Mesendoderm (in vitro differentiated cells): ENCODE measurements around the gene MISP.

Experiments used
- DNase-seq: peaks from one replicate; pipeline ENCODE4 v3.0.0; 2013
- H2AK5ac ChIP-seq: 2 replicates; pipeline ENCODE4 v1.6.1; 2013; ENCODE audit warnings: low read length, inconsistent platforms
- H2BK120ac ChIP-seq: 2 replicates; pipeline ENCODE4 v1.6.1; 2013; ENCODE audit warnings: low read depth, mild to moderate bottlenecking, low read length, moderate library complexity, mixed read lengths
- H2BK15ac ChIP-seq: replicated peaks from 2 replicates; pipeline ENCODE4 v1.6.1; 2013; ENCODE audit warnings: low read depth, mild to moderate bottlenecking, moderate library complexity
- H2BK5ac ChIP-seq: 2 replicates; pipeline ENCODE4 v1.6.1; 2013; ENCODE audit warnings: low read length, inconsistent platforms
- H3K18ac ChIP-seq: 2 replicates; pipeline ENCODE4 v1.6.1; 2013; ENCODE audit warnings: mild to moderate bottlenecking, low read length, mixed read lengths
- H3K23ac ChIP-seq: one replicate; pipeline ENCODE4 v1.6.1; 2013; ENCODE audit warnings: low read length
- H3K27ac ChIP-seq: 2 replicates; pipeline ENCODE4 v1.5.1; 2013; ENCODE audit warnings: low read depth, mild to moderate bottlenecking, inconsistent platforms, low read length, moderate library complexity
- H3K27me3 ChIP-seq: 2 replicates; pipeline ENCODE4 v1.6.1; 2013; ENCODE audit warnings: low read length, control low read depth, mild to moderate bottlenecking, inconsistent platforms; ENCODE audit not compliant: insufficient read depth, poor library complexity
- H3K36me3 ChIP-seq: 2 replicates; pipeline ENCODE4 v1.6.1; 2013; ENCODE audit warnings: low read length, inconsistent platforms; ENCODE audit not compliant: control insufficient read depth, insufficient read depth
- H3K4ac ChIP-seq: one replicate; pipeline ENCODE4 v1.6.1; 2013; ENCODE audit warnings: low read depth, mild to moderate bottlenecking, low read length, moderate library complexity
- H3K4me1 ChIP-seq: 2 replicates; pipeline ENCODE4 v1.6.1; 2013; ENCODE audit warnings: low read depth, low read length, inconsistent platforms; ENCODE audit not compliant: control insufficient read depth
- H3K4me2 ChIP-seq: 2 replicates; pipeline ENCODE4 v1.6.1; 2013; ENCODE audit warnings: low read length
- H3K4me3 ChIP-seq: 2 replicates; pipeline ENCODE4 v1.5.1; 2013; ENCODE audit warnings: mild to moderate bottlenecking, low read length
- H3K56ac ChIP-seq: one replicate; pipeline ENCODE4 v1.6.1; 2013; ENCODE audit warnings: low read length
- H3K79me1 ChIP-seq: 2 replicates; pipeline ENCODE4 v1.6.1; 2013; ENCODE audit warnings: low read length, inconsistent platforms
- H3K79me2 ChIP-seq: 2 replicates; pipeline ENCODE4 v1.6.1; 2013; ENCODE audit warnings: mild to moderate bottlenecking, low read length; ENCODE audit not compliant: control insufficient read depth, insufficient read depth
- H3K9ac ChIP-seq: 2 replicates; pipeline ENCODE4 v1.6.1; 2013; ENCODE audit warnings: low read length, inconsistent platforms
- H4K5ac ChIP-seq: one replicate; pipeline ENCODE4 v1.6.1; 2013; ENCODE audit warnings: low read length
- H4K8ac ChIP-seq: one replicate; pipeline ENCODE4 v1.6.1; 2013; ENCODE audit warnings: low read depth, mild to moderate bottlenecking, control low read depth, low read length, moderate library complexity
- WGBS: extraction: QIAGEN DNeasy Blood & Tissue Kit; methylation state at CpG from one replicate; pipeline ENCODE4 v1.1.7; 2013; ENCODE audit warnings: low lambda C conversion rate, missing lambda C conversion rate; ENCODE audit not compliant: insufficient coverage; ENCODE audit errors: extremely low coverage; 5-methylcytosine and 5-hydroxymethylcytosine counted together

The MISP gene

DNA sequence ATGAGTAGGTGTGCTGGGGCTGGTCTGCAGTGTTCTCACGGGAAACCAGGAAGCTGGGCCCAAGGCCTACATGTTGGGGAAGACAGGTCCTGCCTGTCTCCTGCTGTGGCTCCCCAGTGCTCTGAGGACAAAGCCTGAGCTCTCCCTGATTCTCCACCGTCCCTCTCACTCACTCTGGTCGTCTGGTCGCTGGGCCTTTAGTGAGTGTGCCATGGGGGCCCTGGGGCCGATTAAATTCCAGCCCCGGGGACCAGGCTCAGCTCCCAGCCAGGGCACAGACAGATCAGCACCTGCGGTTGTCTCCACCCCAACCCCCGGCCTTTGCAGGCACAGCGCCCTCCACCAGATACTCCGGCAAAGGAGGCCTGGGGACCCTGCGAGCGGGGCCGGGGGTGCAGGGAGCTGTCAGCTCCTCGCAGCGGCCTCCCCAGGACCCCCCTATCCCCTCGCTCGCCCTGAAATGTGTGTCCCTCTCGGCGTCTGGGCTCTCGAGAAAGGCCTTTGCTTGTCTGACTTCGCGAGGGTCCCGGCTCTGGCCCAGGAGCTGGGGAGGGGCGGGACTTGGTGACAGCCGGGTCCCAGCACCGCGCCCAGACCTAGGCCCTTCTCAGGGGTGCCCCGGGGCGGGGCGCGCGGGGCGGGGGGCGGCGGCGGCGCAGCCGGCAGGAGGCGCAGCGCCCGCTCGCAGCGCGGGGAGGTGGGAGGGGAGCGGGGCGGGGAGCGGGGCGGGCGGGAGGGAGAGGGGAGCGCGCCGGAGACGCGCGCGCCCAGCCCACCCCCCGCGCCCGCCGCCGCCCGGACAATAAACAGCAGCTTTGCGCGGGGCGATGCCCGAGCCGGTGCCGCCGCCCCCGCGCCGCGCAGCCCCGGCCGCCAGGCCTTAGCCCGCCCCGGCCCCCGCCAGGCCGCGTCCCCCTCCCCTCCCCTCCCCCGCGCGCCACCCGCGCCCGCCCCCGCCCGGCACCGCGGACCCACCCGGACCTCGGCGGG lies 42.5 kb upstream of the MISP start, which contains the start of gene PALM:
Gene PALM (plus strand): TSS at position 782 of the 990 bp plus-strand sequence. CDS start 212 bp downstream, outside the sequence.
- Histone ChIP-seq H2BK5ac (no peak within 1 kb of the TSS), H3K23ac (no peak within 1 kb of the TSS), H3K27ac (no peak within 1 kb of the TSS), H3K79me1 (no peaks in the 10 kb centered on the region), H3K9ac (peak within 1 kb of the TSS; percentile 61), H4K8ac (no peak within 1 kb of the TSS), H4K5ac (no peak within 1 kb of the TSS), H3K4me1 (peaks cover 1% of the 10 kb centered on the region), H3K79me2 (no peaks in the 10 kb centered on the region), H3K27me3 (no peaks in the 10 kb centered on the region), H3K4me3 (peak within 1 kb of the TSS; percentile 33), H3K18ac (peak within 1 kb of the TSS; percentile 94), H3K56ac (peak within 1 kb of the TSS; percentile 82), H2BK120ac (no peak within 1 kb of the TSS), H2BK15ac (no peak within 1 kb of the TSS), H3K4ac (peak within 1 kb of the TSS; percentile 56), H3K4me2 (peak within 1 kb of the TSS; percentile 71), H3K36me3 (no peaks in the 10 kb centered on the region), H2AK5ac (no peak within 1 kb of the TSS)
- WGBS, result no CpG with 5 or more reads among the region's 93 CpGs
- peak; percentile 34 for DNase-seq

DNA sequence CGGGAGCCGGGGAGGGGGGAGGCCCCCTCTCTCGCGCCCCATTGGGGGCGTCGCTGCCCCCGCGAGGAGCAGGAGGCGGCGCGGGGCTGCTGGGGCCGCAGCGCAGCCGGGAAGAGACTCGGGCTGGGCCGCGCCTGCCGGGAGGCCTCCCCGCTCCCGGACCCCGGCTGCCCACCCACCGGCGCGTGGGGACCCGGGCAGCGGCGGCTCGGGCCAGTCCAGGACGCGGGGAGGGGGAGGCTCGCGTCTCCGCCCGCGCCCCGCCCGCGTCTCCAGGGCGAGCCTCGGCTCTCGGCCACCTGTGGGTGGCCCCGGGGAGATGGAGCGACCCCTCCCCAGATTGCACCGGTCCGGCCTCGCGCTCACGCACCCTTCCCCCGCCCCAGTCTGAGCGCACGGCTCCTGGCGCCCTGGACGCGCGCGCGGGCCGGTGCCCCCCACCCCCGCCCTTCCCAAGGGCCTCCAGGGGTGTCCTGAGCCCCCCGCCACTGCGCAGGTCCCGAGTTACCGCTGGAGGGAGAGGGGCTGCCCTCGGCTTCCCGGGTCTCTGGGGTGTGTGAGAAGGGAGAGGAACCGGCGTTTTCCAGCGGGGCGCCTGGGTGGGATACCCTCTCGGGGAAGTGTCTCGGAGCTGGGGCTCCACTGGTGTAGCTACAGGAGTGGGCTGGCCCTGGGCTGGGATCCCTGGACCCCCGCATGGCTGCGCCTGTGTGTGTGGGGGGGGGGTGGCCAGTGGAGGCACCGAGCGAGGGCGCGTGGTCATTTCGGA lies 41.5 kb upstream of the MISP start:
- Histone ChIP-seq H4K5ac (no peak overlapping the region), H3K18ac (peak overlapping the region; percentile 94), H2BK120ac (no peak overlapping the region), H3K79me1 (no peaks in the 10 kb centered on the region), H2BK15ac (no peak overlapping the region), H2BK5ac (no peak overlapping the region), H3K4ac (peak overlapping the region; percentile 56), H2AK5ac (no peak overlapping the region), H3K27ac (no peak overlapping the region), H3K27me3 (no peaks in the 10 kb centered on the region), H3K9ac (peak overlapping the region; percentile 61), H4K8ac (no peak overlapping the region), H3K36me3 (no peaks in the 10 kb centered on the region), H3K56ac (peak overlapping the region; percentile 82), H3K23ac (no peak overlapping the region), H3K4me1 (no peaks in the 10 kb centered on the region), H3K4me3 (peak overlapping the region; percentile 33), H3K79me2 (no peaks in the 10 kb centered on the region), H3K4me2 (peak overlapping the region; percentile 71)
- DNase-seq, result no peak
- WGBS, result no CpG with 5 or more reads among the region's 78 CpGs

- no peak overlapping the region for H4K8ac ChIP-seq
- H2BK5ac ChIP-seq, result no peak overlapping the region
- H3K23ac ChIP-seq, result no peak overlapping the region
- WGBS, result no CpG with 5 or more reads among the region's 27 CpGs
- no peak overlapping the region for H3K9ac ChIP-seq
- no peak overlapping the region for H3K4ac ChIP-seq
- no peaks in the 10 kb centered on the region for H3K4me1 ChIP-seq
- H3K4me3 ChIP-seq, result no peak overlapping the region
- H3K36me3 ChIP-seq, result no peaks in the 10 kb centered on the region
- no peak overlapping the region for H2BK120ac ChIP-seq
- no peaks in the 10 kb centered on the region for H3K79me1 ChIP-seq
- no peak for DNase-seq
- no peak overlapping the region for H2AK5ac ChIP-seq
- no peak overlapping the region for H3K27ac ChIP-seq
- H3K56ac ChIP-seq, result peak overlapping the region; percentile 82
- no peak overlapping the region for H3K4me2 ChIP-seq
- H3K79me2 ChIP-seq, result no peaks in the 10 kb centered on the region
- H4K5ac ChIP-seq, result no peak overlapping the region
- H3K27me3 ChIP-seq, result no peaks in the 10 kb centered on the region
- no peak overlapping the region for H3K18ac ChIP-seq
- H2BK15ac ChIP-seq, result no peak overlapping the region
Measured at GRCh38 chr19:709965-710571, 40.8 kb upstream of the MISP start.

DNA sequence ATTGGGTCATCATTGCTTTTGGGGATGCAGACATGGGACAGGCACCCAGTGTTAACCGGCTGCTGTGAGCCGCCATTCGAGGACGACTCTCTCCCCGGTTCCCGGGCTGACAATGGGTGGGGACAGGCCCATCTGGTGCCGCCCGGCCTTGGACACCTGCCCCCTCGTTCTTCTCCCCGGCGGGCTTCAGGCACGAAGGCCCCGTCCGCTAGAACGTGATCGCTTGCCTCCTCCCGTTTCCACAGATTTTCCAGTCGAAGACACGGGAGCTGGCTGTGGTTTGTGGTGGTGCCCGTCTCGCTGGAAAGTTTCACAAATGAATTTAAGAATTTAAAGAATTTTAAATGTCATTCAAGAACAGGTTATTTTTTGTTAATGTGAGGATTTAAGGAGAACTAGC lies 40.1 kb upstream of the MISP start:
- no peaks in the 10 kb centered on the region for H3K36me3 ChIP-seq

DNA sequence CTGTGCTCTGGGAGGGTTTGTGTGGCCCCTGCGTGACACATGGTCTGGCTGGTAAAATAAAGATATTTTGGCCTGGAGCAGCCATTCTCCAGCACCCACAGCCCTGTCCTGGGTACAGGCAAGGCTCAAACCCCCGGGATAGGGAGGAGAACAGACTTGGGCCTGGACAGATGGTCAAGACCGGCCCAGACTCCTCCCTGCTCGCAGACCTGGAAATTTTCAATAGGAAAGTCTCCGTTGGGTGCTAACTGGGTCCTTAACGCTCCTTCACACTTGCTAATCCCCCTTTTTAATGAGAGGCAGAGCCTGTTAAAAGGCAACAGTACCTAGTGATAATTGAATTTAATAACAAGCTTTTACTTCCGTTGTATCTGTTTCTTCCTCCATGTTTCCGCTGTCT lies 39.7 kb upstream of the MISP start:
- H3K4ac ChIP-seq, result no peak overlapping the region
- no peaks in the 10 kb centered on the region for H3K79me1 ChIP-seq
- H2BK120ac ChIP-seq, result no peak overlapping the region
- DNase-seq, result peak; percentile 45
- no peak overlapping the region for H3K18ac ChIP-seq
- no peak overlapping the region for H2AK5ac ChIP-seq
- no peak overlapping the region for H3K27ac ChIP-seq
- no peak overlapping the region for H3K4me2 ChIP-seq
- no peak overlapping the region for H4K8ac ChIP-seq
- no peak overlapping the region for H3K4me3 ChIP-seq
- H2BK15ac ChIP-seq, result no peak overlapping the region
- H3K4me1 ChIP-seq, result no peaks in the 10 kb centered on the region
- no peaks in the 10 kb centered on the region for H3K36me3 ChIP-seq
- no peaks in the 10 kb centered on the region for H3K79me2 ChIP-seq
- no peak overlapping the region for H4K5ac ChIP-seq
- no peaks in the 10 kb centered on the region for H3K27me3 ChIP-seq
- no peak overlapping the region for H3K23ac ChIP-seq
- no peak overlapping the region for H3K9ac ChIP-seq
- peak overlapping the region; percentile 43 for H3K56ac ChIP-seq
- no CpG with 5 or more reads among the region's 8 CpGs for WGBS
- no peak overlapping the region for H2BK5ac ChIP-seq

More for the DNA sequence above, 40.1 kb upstream of the MISP start:
- Histone ChIP-seq H3K79me1 (no peaks in the 10 kb centered on the region), H3K4me3 (no peak overlapping the region), H2BK5ac (no peak overlapping the region), H3K9ac (no peak overlapping the region), H3K4me1 (no peaks in the 10 kb centered on the region), H3K79me2 (no peaks in the 10 kb centered on the region), H2AK5ac (no peak overlapping the region), H4K5ac (no peak overlapping the region), H3K27me3 (no peaks in the 10 kb centered on the region), H2BK15ac (no peak overlapping the region), H3K4ac (no peak overlapping the region), H3K4me2 (no peak overlapping the region), H3K23ac (no peak overlapping the region), H3K56ac (peak overlapping the region; percentile 43), H4K8ac (no peak overlapping the region), H3K27ac (no peak overlapping the region), H2BK120ac (no peak overlapping the region), H3K18ac (no peak overlapping the region)
- DNase-seq, result no peak
- WGBS, result no CpG with 5 or more reads among the region's 21 CpGs
